HEK293T (cell line): ENCODE data around the gene NACAD.

ENCODE experiments used
- BHLHE40 ChIP-seq: fragments of 450-650 bp; IDR thresholded peaks from 2 replicates; pipeline ENCODE4 v1.6.1; 2016; ENCODE audit warnings: mild to moderate bottlenecking, moderate library complexity, borderline replicate concordance
- CTBP1 ChIP-seq: fragments of 450-650 bp; IDR thresholded peaks from 2 replicates; pipeline ENCODE4 v1.6.1; 2016; ENCODE audit warnings: borderline replicate concordance
- ELF4 ChIP-seq: fragments of 450-650 bp; IDR thresholded peaks from 2 replicates; pipeline ENCODE4 v1.6.1; 2017; ENCODE audit warnings: antibody characterized with exemption
- FOXA1 ChIP-seq: fragments of 450-650 bp; IDR thresholded peaks from 2 replicates; pipeline ENCODE4 v1.6.1; 2016; ENCODE audit warnings: mild to moderate bottlenecking
- FOXK2 ChIP-seq: fragments of 450-650 bp; IDR thresholded peaks from 2 replicates; pipeline ENCODE4 v1.6.1; 2016; ENCODE audit warnings: mild to moderate bottlenecking
- FOXM1 ChIP-seq: fragments of 450-650 bp; IDR thresholded peaks from 2 replicates; pipeline ENCODE4 v1.6.1; 2017; ENCODE audit warnings: mild to moderate bottlenecking, borderline replicate concordance
- HDGF ChIP-seq: fragments of 450-650 bp; IDR thresholded peaks from 2 replicates; pipeline ENCODE4 v1.6.1; 2017; ENCODE audit warnings: antibody characterized with exemption, borderline replicate concordance
- LEF1 ChIP-seq: fragments of 450-650 bp; IDR thresholded peaks from 2 replicates; pipeline ENCODE4 v1.6.1; 2017; ENCODE audit warnings: mild to moderate bottlenecking, borderline replicate concordance
- NFRKB ChIP-seq: fragments of 450-650 bp; IDR thresholded peaks from 2 replicates; pipeline ENCODE4 v1.6.1; 2016; ENCODE audit warnings: mild to moderate bottlenecking, moderate library complexity
- SP1 ChIP-seq: fragments of 450-650 bp; IDR thresholded peaks from 2 replicates; pipeline ENCODE4 v1.6.1; 2017
- SUZ12 ChIP-seq: fragments of 450-650 bp; IDR thresholded peaks from 2 replicates; pipeline ENCODE4 v1.6.1; 2016; ENCODE audit warnings: mild to moderate bottlenecking
- TARDBP ChIP-seq: fragments of 450-650 bp; IDR thresholded peaks from 2 replicates; pipeline ENCODE4 v1.6.1; 2016
- ZNF384 ChIP-seq: fragments of 450-650 bp; IDR thresholded peaks from 2 replicates; pipeline ENCODE4 v1.6.1; 2016
- TF ChIP-seq, protein P1 (sequence below): fragments of 450-650 bp; IDR thresholded peaks from 2 replicates; pipeline ENCODE4 v1.6.1; 2016

DNA sequence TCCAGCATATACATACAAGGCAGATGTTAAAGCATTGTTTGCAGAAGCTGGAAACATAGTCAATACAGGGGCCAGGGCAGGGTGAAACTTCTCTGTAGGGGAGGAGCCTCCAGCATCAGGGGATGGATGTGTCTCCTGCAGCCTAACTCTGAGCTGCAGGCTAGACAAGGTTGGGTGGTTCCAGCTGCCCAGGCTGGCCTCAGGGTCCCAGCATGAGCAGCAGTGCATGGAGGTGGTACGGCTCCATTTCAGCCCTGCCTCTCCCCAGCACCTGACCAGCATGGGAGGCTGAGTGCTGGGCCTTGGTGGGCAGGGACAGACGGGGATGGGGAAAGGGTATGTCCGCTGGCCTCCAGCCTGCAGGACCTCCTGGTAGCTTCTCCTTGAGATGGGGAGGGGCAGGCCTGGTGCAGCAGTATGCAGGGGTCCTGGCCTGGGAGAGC lies 30.1 kb upstream of the NACAD start:
- no peak for TF ChIP-seq SUZ12
- no peak for TF ChIP-seq FOXK2
- no peak for TF ChIP-seq HDGF
- TF ChIP-seq ZNF384: no peak
- TF ChIP-seq FOXA1: no peak
- no peak for TF ChIP-seq ELF4
- no peak for TF ChIP-seq BHLHE40
- TF ChIP-seq SP1: no peak
- TF ChIP-seq LEF1: no peak
- no peak for TF ChIP-seq TARDBP
- TF ChIP-seq FOXM1: no peak
- TF ChIP-seq, protein P1, sequence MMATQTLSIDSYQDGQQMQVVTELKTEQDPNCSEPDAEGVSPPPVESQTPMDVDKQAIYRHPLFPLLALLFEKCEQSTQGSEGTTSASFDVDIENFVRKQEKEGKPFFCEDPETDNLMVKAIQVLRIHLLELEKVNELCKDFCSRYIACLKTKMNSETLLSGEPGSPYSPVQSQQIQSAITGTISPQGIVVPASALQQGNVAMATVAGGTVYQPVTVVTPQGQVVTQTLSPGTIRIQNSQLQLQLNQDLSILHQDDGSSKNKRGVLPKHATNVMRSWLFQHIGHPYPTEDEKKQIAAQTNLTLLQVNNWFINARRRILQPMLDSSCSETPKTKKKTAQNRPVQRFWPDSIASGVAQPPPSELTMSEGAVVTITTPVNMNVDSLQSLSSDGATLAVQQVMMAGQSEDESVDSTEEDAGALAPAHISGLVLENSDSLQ: no peak
- TF ChIP-seq NFRKB: no peak
- no peak for TF ChIP-seq CTBP1
